RWPE2 (cell line): Measurements from ENCODE around the gene OR10A2.
"Not testable (repeated sequence)": the region's sequence is repeated elsewhere in the genome, so short reads cannot be mapped to it uniquely, and the experiment has no call there.

Experiments
- ATAC-seq: fragments of 200-7000 bp; cut with Tn5 transposase; 3 replicates; pipeline ENCODE4 v1.9.1; 2021; ENCODE audit warnings: low read depth
- DNase-seq: peaks from one replicate; pipeline ENCODE4 v3.0.0-alpha.2; 2020; ENCODE audit warnings: low spot score
- H3K27ac ChIP-seq: fragments of 450-650 bp; 2 replicates; pipeline ENCODE4 v1.5.1; 2017; ENCODE audit warnings: mild to moderate bottlenecking; ENCODE audit not compliant: poor library complexity, severe bottlenecking
- H3K27me3 ChIP-seq: fragments of 250-450 bp; sonication (Bioruptor Pico); 2 replicates; pipeline ENCODE4 v1.5.1; 2021; ENCODE audit warnings: mild to moderate bottlenecking, moderate library complexity; ENCODE audit not compliant: insufficient read depth, poor library complexity, severe bottlenecking
- H3K36me3 ChIP-seq: fragments of 250-450 bp; sonication (Bioruptor Pico); 2 replicates; pipeline ENCODE4 v1.5.1; 2020; ENCODE audit warnings: low read depth, mild to moderate bottlenecking, moderate library complexity
- H3K4me1 ChIP-seq: fragments of 250-450 bp; sonication (Bioruptor Pico); 2 replicates; pipeline ENCODE4 v1.5.1; 2021; ENCODE audit warnings: mild to moderate bottlenecking, moderate library complexity; ENCODE audit not compliant: insufficient read depth, poor library complexity, severe bottlenecking
- H3K4me3 ChIP-seq: fragments of 250-450 bp; sonication (Bioruptor Pico); 2 replicates; pipeline ENCODE4 v1.5.1; 2021; ENCODE audit warnings: mild to moderate bottlenecking, moderate library complexity; ENCODE audit not compliant: severe bottlenecking
- H3K9me3 ChIP-seq: fragments of 250-450 bp; sonication (Bioruptor Pico); 2 replicates; pipeline ENCODE4 v1.5.1; 2021; ENCODE audit warnings: mild to moderate bottlenecking, moderate library complexity; ENCODE audit not compliant: severe bottlenecking
- TF ChIP-seq, protein P1 (sequence below): fragments of 450-650 bp; IDR thresholded peaks from one replicate; pipeline ENCODE4 v1.5.1; 2017; ENCODE audit warnings: mild to moderate bottlenecking, moderate library complexity; ENCODE audit not compliant: poor library complexity, severe bottlenecking

OR10A2 gene

GRCh38 chr11:6843670-6844069 lies 19.2 kb upstream of the OR10A2 start:
- no peak for DNase-seq
- TF ChIP-seq, protein P1, sequence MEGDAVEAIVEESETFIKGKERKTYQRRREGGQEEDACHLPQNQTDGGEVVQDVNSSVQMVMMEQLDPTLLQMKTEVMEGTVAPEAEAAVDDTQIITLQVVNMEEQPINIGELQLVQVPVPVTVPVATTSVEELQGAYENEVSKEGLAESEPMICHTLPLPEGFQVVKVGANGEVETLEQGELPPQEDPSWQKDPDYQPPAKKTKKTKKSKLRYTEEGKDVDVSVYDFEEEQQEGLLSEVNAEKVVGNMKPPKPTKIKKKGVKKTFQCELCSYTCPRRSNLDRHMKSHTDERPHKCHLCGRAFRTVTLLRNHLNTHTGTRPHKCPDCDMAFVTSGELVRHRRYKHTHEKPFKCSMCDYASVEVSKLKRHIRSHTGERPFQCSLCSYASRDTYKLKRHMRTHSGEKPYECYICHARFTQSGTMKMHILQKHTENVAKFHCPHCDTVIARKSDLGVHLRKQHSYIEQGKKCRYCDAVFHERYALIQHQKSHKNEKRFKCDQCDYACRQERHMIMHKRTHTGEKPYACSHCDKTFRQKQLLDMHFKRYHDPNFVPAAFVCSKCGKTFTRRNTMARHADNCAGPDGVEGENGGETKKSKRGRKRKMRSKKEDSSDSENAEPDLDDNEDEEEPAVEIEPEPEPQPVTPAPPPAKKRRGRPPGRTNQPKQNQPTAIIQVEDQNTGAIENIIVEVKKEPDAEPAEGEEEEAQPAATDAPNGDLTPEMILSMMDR: no peak
- no peaks in the 10 kb centered on the region for H3K27me3 ChIP-seq
- H3K36me3 ChIP-seq: no peaks in the 10 kb centered on the region
- no peak overlapping the region for H3K4me3 ChIP-seq
- H3K9me3 ChIP-seq: no peaks in the 10 kb centered on the region
- no peaks in the 10 kb centered on the region for H3K4me1 ChIP-seq
- no peak overlapping the region for H3K27ac ChIP-seq
- ATAC-seq: no peak

- DNase-seq: no peak
- Histone ChIP-seq H3K27ac (no peak overlapping the region), H3K27me3 (no peaks in the 10 kb centered on the region), H3K36me3 (no peaks in the 10 kb centered on the region), H3K4me1 (no peaks in the 10 kb centered on the region), H3K4me3 (no peak overlapping the region), H3K9me3 (no peaks in the 10 kb centered on the region)
- TF ChIP-seq, protein P1: no peak
- ATAC-seq: no peak
These were observed 18.5 kb upstream of the OR10A2 start for GRCh38 chr11:6844356-6844755.

- ATAC-seq (no peak), DNase-seq (no peak)
- H3K4me1 ChIP-seq: no peaks in the 10 kb centered on the region
- no peak within 1 kb of the TSS for H3K4me3 ChIP-seq
- no peaks in the 10 kb centered on the region for H3K36me3 ChIP-seq
- no peaks in the 10 kb centered on the region for H3K9me3 ChIP-seq
- H3K27ac ChIP-seq: no peak within 1 kb of the TSS
- TF ChIP-seq, protein P1: no peak
- no peaks in the 10 kb centered on the region for H3K27me3 ChIP-seq
These were observed 17.5 kb upstream of the OR10A2 start, which contains the start of gene OR10A5 for GRCh38 chr11:6845383-6845782. Gene OR10A5, plus strand, starts transcription at chr11:6845683. Its CDS starts 0 bp downstream, at chr11:6845683.

- no peak overlapping the region for H3K4me3 ChIP-seq
- H3K27ac ChIP-seq: no peak overlapping the region
- H3K36me3 ChIP-seq: no peaks in the 10 kb centered on the region
- no peak for ATAC-seq
- no peak for DNase-seq
- TF ChIP-seq, protein P1: no peak
- H3K9me3 ChIP-seq: no peaks in the 10 kb centered on the region
- H3K4me1 ChIP-seq: no peaks in the 10 kb centered on the region
- no peaks in the 10 kb centered on the region for H3K27me3 ChIP-seq
These were observed 12.3 kb upstream of the OR10A2 start for GRCh38 chr11:6850526-6850925.

DNA sequence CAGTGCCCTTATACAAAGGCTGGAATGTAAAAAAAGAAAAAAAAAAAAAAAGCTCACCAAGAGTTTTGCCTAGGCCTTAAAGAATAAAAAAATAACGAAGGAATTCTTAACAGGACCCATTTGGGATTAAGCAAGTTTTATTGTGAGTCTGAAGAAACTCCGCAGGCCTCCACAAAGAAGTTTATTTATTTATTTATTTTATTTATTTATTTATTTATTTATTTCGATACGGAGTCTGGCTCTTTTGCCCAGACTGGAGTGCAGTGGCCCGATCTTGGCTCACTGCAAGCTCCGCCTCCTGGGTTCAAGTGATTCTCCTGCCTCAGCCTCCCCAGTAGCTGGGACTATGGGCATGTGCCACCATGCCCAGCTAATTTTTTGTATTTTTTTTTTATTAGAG lies 8.1 kb upstream of the OR10A2 start:
- H3K27me3 ChIP-seq, H3K9me3 ChIP-seq, ATAC-seq, H3K4me1 ChIP-seq, H3K27ac ChIP-seq, H3K4me3 ChIP-seq, DNase-seq, H3K36me3 ChIP-seq: not testable (repeated sequence)
